ENCODE data around the gene LIX1L. TPM values are rescaled to one million over a fixed set of nuclear protein-coding genes. Genes with fewer than 3 reads are reported as not detected.
A peak's percentile ranks its signal among the peaks of the same experiment; 100 is the strongest.

LIX1L gene
- total and polyA plus RNA-seq, 4 experiments from 2014 or later = 35.3 to 66.1 (median 50.1) TPM

DNA sequence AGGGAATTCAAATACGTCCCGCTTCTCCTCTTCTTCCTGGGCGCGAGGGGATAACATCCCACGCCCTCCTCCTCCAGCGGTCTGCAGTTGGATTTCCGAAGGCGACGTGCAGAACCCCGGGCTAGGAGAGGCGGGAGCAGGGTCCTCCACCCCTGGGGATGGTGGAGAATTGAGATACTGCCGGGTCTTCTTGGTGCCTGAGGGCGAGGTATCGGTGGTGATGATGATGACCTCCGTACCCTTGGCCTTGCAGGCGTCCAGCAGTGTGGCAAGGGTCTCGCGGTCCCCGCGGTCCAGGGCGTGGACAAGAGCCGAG is 3.2 kb upstream of the LIX1L start:
- no peaks in the 10 kb centered on the region for H3K36me3 ChIP-seq (ENCODE audit: insufficient read depth, low read length)
- ChIA-PET CTCF (ENCODE audit: partially characterized antibody) (interaction anchor here (9.4 kb wide), 1 partner anchor 18 kb away, joined by 98 read pairs; no protein-coding TSS in a partner anchor), POLR2A (ENCODE audit: partially characterized antibody) (interaction anchor here (0.7 to 17.4 kb wide), 7 partner anchors 11 to 103 kb away, joined by 3 to 444 read pairs (median 9); partner anchors contain the start of genes PIAS3, RBM8A and TXNIP)
- Mint-ChIP-seq H3K36me3 (peaks cover 0 to 24% of the 10 kb centered on the region in 2 donors), H3K4me3 (peak overlapping the region; percentile 88 to 97 (median 94)), H3K27ac (peak overlapping the region; percentile 86 to 95 (median 89)), H3K9me3 (no peaks in the 10 kb centered on the region), H3K4me1 (peaks cover 48 to 88% (median 56%) of the 10 kb centered on the region in 4 donors), H3K27me3 (no peaks in the 10 kb centered on the region)
- peak overlapping the region; percentile 44 to 85 for H3K4me3 ChIP-seq (ENCODE audit: low read length in 2 of 2)
- H3K27me3 ChIP-seq (ENCODE audit: insufficient read depth, low read length) = no peaks in the 10 kb centered on the region
- H3K27ac ChIP-seq (ENCODE audit: low read depth, low read length) = peak overlapping the region; percentile 71
- no peak for DNase-seq
- peaks cover 66% of the 10 kb centered on the region for H3K4me1 ChIP-seq (ENCODE audit: insufficient read depth, low read length)
- H3K9me3 ChIP-seq (ENCODE audit: control insufficient read depth in 1 of 2, low read length in 2 of 2) = no peaks in the 10 kb centered on the region
- intact Hi-C loops (cut with micrococcal nuclease) = loop anchor here (5.0 kb wide), 1 partner anchor 36 kb away; the partner anchor contains the start of gene TXNIP

DNA sequence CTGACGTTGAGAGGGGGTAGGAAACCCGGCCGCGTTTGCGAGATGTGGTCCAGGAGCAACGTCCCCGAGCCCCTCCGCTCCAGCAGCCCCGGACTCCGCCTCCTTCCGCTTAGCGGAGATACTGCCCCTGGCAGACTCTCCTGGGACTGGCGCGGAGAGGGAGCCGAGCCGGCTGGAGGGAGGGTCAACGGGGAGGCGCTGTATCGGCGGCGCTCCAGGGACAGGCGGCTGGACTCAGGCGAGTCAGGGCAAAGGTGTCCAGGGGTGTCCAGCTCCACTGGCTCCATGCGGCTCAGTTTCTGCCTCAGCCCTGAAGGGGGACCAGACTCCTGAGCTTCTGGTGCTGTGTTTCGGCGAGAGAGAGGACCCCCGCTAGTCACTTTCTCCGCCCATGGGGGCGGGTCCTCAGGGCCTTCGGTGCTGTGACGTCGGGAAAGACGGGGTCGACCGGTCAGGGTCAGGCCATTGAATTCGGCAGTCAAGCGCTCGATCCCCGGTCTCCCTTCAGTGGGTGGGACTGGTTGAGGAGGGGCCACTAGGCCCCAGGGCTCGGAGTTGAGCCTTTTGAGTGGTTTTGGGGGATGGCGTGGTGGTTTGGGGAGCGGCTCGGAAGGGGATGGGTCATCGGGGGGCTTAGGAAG is 2.8 kb upstream of the LIX1L start:
- peak in 3 of 5 donors; percentile 37 to 67 (median 44) for DNase-seq
- Mint-ChIP-seq H3K4me3 (peak overlapping the region; percentile 88 to 97 (median 94)), H3K27ac (peak overlapping the region; percentile 82 to 95 (median 89)), H3K9me3 (no peaks in the 10 kb centered on the region), H3K36me3 (peaks cover 0 to 24% of the 10 kb centered on the region in 2 donors), H3K27me3 (no peaks in the 10 kb centered on the region), H3K4me1 (peaks cover 52 to 91% (median 61%) of the 10 kb centered on the region in 4 donors)
- H3K9me3 ChIP-seq (ENCODE audit: control insufficient read depth in 1 of 2, low read length in 2 of 2) = no peaks in the 10 kb centered on the region
- ChIA-PET CTCF (ENCODE audit: partially characterized antibody) (no interaction called here), POLR2A (ENCODE audit: partially characterized antibody) (interaction anchor here (0.7 to 17.4 kb wide), 5 partner anchors 11 to 76 kb away, joined by 3 to 444 read pairs (median 203); partner anchors contain the start of genes RBM8A and TXNIP)
- no peaks in the 10 kb centered on the region for H3K27me3 ChIP-seq (ENCODE audit: insufficient read depth, low read length)
- H3K27ac ChIP-seq (ENCODE audit: low read depth, low read length) = peak overlapping the region; percentile 71
- intact Hi-C loops (cut with micrococcal nuclease) = loop anchor here (5.0 kb wide), 1 partner anchor 37 kb away; the partner anchor contains the start of gene TXNIP
- H3K36me3 ChIP-seq (ENCODE audit: insufficient read depth, low read length) = no peaks in the 10 kb centered on the region
- peak overlapping the region; percentile 44 to 85 for H3K4me3 ChIP-seq (ENCODE audit: low read length in 2 of 2)
- H3K4me1 ChIP-seq (ENCODE audit: insufficient read depth, low read length) = peaks cover 67% of the 10 kb centered on the region

DNA sequence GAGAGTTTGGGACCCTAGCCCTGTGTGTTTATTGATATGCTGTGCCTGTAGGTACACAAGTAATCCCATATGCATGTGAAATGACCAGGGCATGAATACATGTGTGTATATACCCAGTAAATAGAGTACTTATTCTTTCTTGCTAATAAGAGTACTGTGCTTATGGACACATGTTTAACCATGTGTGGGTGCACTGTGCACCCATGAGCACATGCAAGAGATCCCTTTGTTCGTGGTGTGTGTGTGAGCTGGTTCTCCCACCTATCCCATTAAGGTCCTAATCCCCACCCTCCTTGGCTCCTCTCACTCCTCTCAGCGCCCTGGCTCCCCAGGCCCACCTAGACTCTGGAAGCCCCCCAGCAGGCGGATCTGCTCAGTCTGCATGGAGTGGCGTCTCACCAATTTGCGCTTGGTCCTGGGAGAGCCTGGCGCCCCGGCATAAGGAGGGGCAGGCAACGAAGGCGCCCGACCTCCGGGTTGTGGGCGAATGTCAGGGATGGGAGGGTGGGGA is 2.2 kb upstream of the LIX1L start:
- intact Hi-C loops (cut with micrococcal nuclease) = loop anchor here (2.0 to 5.0 kb wide), 3 partner anchors 17 to 43 kb away; partner anchors contain the start of genes PEX11B and TXNIP
- Mint-ChIP-seq H3K27ac (peak overlapping the region; percentile 71 to 95 (median 89)), H3K27me3 (no peaks in the 10 kb centered on the region), H3K4me3 (peak overlapping the region; percentile 59 to 97 (median 84)), H3K4me1 (peaks cover 54 to 91% (median 63%) of the 10 kb centered on the region in 4 donors), H3K36me3 (peaks cover 0 to 22% of the 10 kb centered on the region in 2 donors), H3K9me3 (no peaks in the 10 kb centered on the region)
- Histone ChIP-seq H3K4me1 (ENCODE audit: insufficient read depth, low read length) (peaks cover 67% of the 10 kb centered on the region), H3K4me3 (ENCODE audit: low read length in 2 of 2) (peak overlapping the region in 1 of 2 donors; percentile 85), H3K36me3 (ENCODE audit: insufficient read depth, low read length) (no peaks in the 10 kb centered on the region), H3K27ac (ENCODE audit: low read depth, low read length) (peak overlapping the region; percentile 71), H3K27me3 (ENCODE audit: insufficient read depth, low read length) (no peaks in the 10 kb centered on the region), H3K9me3 (ENCODE audit: control insufficient read depth in 1 of 2, low read length in 2 of 2) (no peaks in the 10 kb centered on the region)
- DNase-seq = no peak
- ChIA-PET CTCF (ENCODE audit: partially characterized antibody) (interaction anchor here (0.9 to 3.5 kb wide), 2 partner anchors 19 to 104 kb away, joined by 3 to 30 read pairs; no protein-coding TSS in a partner anchor), POLR2A (ENCODE audit: partially characterized antibody) (interaction anchor here (1.2 to 17.4 kb wide), 4 partner anchors 19 to 102 kb away, joined by 4 to 444 read pairs (median 286); partner anchors contain the start of genes RBM8A and TXNIP)

DNA sequence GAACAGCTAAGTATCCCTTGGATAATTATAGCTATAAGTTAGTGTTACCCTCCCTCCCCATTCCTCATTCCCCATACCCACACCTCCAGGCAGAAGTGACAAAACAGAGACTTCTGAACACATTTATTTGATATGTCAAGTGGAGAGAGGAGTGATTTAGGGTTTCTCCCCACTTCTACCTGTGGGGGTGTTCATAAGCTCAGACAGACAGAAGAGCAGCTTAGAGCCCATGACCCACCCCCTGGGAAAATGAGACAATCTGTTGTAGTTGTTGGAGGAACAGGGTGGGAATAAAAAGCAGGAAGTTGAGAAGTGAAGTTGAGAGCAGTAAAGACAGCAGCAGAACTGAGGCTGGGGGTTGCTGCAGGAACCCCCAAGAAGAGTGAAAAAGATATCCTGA is 1.5 kb upstream of the LIX1L start:
- no peaks in the 10 kb centered on the region for H3K36me3 ChIP-seq (ENCODE audit: insufficient read depth, low read length)
- H3K27ac ChIP-seq (ENCODE audit: low read depth, low read length) = no peak overlapping the region
- H3K9me3 ChIP-seq (ENCODE audit: control insufficient read depth in 1 of 2, low read length in 2 of 2) = no peaks in the 10 kb centered on the region
- DNase-seq = no peak
- H3K27me3 ChIP-seq (ENCODE audit: insufficient read depth, low read length) = no peaks in the 10 kb centered on the region
- Mint-ChIP-seq H3K36me3 (peaks cover 0 to 19% of the 10 kb centered on the region in 2 donors), H3K27me3 (no peaks in the 10 kb centered on the region), H3K4me3 (peak overlapping the region; percentile 59 to 97 (median 84)), H3K9me3 (no peaks in the 10 kb centered on the region), H3K4me1 (peaks cover 59 to 91% (median 67%) of the 10 kb centered on the region in 4 donors), H3K27ac (peak overlapping the region; percentile 71 to 95 (median 89))
- intact Hi-C loops (cut with micrococcal nuclease) = loop anchor here (2.0 to 5.0 kb wide), 2 partner anchors 17 to 42 kb away; partner anchors contain the start of gene PEX11B
- POLR2A ChIA-PET (ENCODE audit: partially characterized antibody) = interaction anchor here (0.8 to 17.4 kb wide), 8 partner anchors 19 to 101 kb away, joined by 3 to 444 read pairs (median 30); partner anchors contain the start of genes PEX11B, RBM8A and TXNIP
- peaks cover 70% of the 10 kb centered on the region for H3K4me1 ChIP-seq (ENCODE audit: insufficient read depth, low read length)
- CTCF ChIA-PET (ENCODE audit: partially characterized antibody) = interaction anchor here (0.9 to 3.5 kb wide), 6 partner anchors 14 to 103 kb away, joined by 3 to 30 read pairs (median 6); partner anchors contain the start of gene RBM8A
- H3K4me3 ChIP-seq (ENCODE audit: low read length in 2 of 2) = no peak overlapping the region

DNA sequence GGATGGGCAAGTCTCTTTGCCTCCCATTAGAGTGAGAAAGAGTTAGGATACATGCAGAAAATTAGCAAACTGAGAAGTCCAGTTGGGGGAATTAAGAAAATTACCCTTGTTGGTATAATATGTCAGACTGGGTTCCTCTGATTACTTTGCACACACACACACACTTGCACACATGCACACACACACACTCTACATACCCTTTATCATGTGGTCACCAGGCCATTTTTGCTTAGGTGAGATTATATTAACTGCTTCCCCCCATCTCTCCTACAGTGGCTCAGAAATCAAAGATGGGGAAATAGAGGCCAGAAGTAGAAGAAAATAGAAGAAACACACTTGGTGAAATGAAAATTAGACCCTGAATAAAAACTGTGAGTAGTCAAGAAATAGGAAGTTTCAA is 917 bp upstream of the LIX1L start:
- peak overlapping the region in 6 of 8 donors; percentile 6 to 99 (median 82) for H3K4me3 Mint-ChIP-seq
- ChIA-PET POLR2A (ENCODE audit: partially characterized antibody) (interaction anchor here (0.8 to 17.4 kb wide), 15 partner anchors 8 to 113 kb away, joined by 3 to 444 read pairs (median 7); partner anchors contain the start of genes NUDT17, PEX11B, RBM8A and TXNIP), CTCF (ENCODE audit: partially characterized antibody) (interaction anchor here (0.6 to 3.5 kb wide), 11 partner anchors 14 to 76 kb away, joined by 3 to 30 read pairs (median 5); partner anchors contain the start of genes ITGA10 and RBM8A)
- H3K9me3 Mint-ChIP-seq = no peaks in the 10 kb centered on the region
- H3K27ac Mint-ChIP-seq = peak overlapping the region; percentile 74 to 97 (median 92)
- no peaks in the 10 kb centered on the region for H3K27me3 Mint-ChIP-seq
- Histone ChIP-seq H3K4me1 (ENCODE audit: insufficient read depth, low read length) (peaks cover 70% of the 10 kb centered on the region), H3K36me3 (ENCODE audit: insufficient read depth, low read length) (no peaks in the 10 kb centered on the region), H3K9me3 (ENCODE audit: control insufficient read depth in 1 of 2, low read length in 2 of 2) (no peaks in the 10 kb centered on the region), H3K27me3 (ENCODE audit: insufficient read depth, low read length) (no peaks in the 10 kb centered on the region), H3K27ac (ENCODE audit: low read depth, low read length) (peak overlapping the region; percentile 81), H3K4me3 (ENCODE audit: low read length in 2 of 2) (no peak overlapping the region)
- no peak for DNase-seq
- peaks cover 0 to 17% of the 10 kb centered on the region in 2 donors for H3K36me3 Mint-ChIP-seq
- peaks cover 59 to 91% (median 68%) of the 10 kb centered on the region in 4 donors for H3K4me1 Mint-ChIP-seq
- intact Hi-C loops (cut with micrococcal nuclease) = loop anchor here (2.0 to 5.0 kb wide), 2 partner anchors 18 to 41 kb away; partner anchors contain the start of gene PEX11B

DNA sequence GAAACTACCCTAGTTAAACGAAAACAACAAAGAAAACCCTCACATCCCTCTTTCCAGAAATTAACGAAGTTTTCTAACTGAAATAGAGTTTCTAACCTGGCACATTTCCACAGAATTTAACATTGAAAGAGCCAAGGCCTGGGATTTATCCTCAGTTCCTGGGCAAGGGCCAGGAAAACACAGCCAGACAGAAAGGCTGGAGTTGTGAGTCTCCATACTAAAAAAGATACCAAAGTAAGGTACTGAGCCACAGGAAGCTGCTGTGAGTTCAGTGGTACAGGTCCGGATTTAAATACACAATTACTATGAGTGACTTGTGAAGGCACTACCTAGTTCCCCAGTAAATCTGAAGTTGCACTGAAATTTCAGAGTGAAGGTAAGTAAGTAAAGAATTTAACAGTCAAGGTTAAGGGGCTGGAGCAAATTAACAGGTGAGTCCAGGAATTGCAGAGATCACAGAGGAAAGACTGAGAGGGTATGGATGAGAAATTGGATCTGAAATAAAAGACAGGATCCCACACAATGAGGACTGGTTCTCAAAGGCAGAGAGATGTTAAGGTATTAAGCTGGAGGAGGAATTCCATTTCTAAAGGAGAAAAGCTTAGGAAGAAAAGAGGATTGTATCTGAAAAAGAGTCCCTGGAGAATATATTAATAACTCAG is 905 bp downstream of the LIX1L start:
- Histone ChIP-seq H3K36me3 (ENCODE audit: insufficient read depth, low read length) (no peaks in the 10 kb centered on the region), H3K9me3 (ENCODE audit: control insufficient read depth in 1 of 2, low read length in 2 of 2) (no peaks in the 10 kb centered on the region), H3K4me1 (ENCODE audit: insufficient read depth, low read length) (peaks cover 67% of the 10 kb centered on the region), H3K27ac (ENCODE audit: low read depth, low read length) (peak overlapping the region; percentile 81), H3K27me3 (ENCODE audit: insufficient read depth, low read length) (no peaks in the 10 kb centered on the region), H3K4me3 (ENCODE audit: low read length in 2 of 2) (peak overlapping the region; percentile 31 to 63)
- DNase-seq = peak in 2 of 5 donors; percentile 31 to 50
- Mint-ChIP-seq H3K27me3 (no peaks in the 10 kb centered on the region), H3K4me1 (peaks cover 56 to 87% (median 67%) of the 10 kb centered on the region in 4 donors), H3K9me3 (no peaks in the 10 kb centered on the region), H3K27ac (peak overlapping the region; percentile 89 to 99 (median 97)), H3K4me3 (peak overlapping the region; percentile 89 to 99 (median 96)), H3K36me3 (peaks cover 4 to 17% of the 10 kb centered on the region in 2 donors)
- ChIA-PET POLR2A (ENCODE audit: partially characterized antibody) (interaction anchor here (0.9 to 17.4 kb wide), 13 partner anchors 13 to 133 kb away, joined by 3 to 444 read pairs (median 7); partner anchors contain the start of genes PEX11B, PIAS3, POLR3C and RBM8A), CTCF (ENCODE audit: partially characterized antibody) (interaction anchor here (0.7 to 3.5 kb wide), 6 partner anchors 22 to 111 kb away, joined by 3 to 30 read pairs (median 11); partner anchors contain the start of genes NUDT17 and RBM8A)
- intact Hi-C loops (cut with micrococcal nuclease) = loop anchor here (1.0 to 5.0 kb wide), 2 partner anchors 30 to 40 kb away; partner anchors contain the start of genes PEX11B and RBM8A

All from CD4-positive, alpha-beta memory T cell (primary cell).